ENCODE results near the gene STARD13.
"Not testable (repeated sequence)": the region's sequence is repeated elsewhere in the genome, so short reads cannot be mapped to it uniquely, and the experiment has no call there.

Gene STARD13

DNA sequence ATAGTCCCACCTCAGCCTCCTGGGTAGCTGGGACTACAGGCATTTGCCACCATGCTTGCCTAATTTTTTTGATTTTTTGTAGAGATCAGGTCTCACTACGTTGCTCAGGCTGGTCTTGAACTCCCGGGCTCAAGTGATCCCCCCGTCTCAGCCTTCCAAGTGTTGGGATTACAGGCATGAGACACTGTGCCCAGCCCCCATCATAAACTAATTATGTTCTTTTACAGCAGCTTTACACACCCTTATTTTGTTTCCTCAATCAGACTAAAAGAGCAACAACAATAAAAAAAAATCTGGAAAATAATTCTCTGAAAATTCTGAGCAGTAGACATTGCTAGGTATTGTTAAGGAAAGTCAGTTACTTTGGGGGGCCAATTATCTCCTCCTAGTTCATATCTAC is 35.7 kb downstream of the STARD13 start:
- no peak for DNase-seq

DNA sequence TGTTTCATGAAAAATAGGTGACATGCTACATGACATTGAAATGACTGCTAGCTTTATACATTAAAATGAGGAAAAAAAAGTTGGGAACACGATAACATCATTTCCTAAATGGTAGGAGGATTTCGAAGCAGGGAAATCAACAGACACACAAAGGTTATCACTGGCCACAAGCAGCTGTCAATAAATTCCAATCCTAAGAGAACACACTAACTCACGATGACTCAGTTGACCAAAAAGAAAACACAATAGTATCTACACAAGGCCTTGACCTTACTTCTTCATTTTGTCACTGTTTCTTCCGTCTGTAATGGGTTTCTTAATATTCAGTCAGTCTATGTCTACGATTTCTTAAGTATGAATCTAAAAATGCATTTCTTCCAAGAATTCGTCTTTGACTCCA is 36.5 kb downstream of the STARD13 start:
- DNase-seq, result no peak

DNA sequence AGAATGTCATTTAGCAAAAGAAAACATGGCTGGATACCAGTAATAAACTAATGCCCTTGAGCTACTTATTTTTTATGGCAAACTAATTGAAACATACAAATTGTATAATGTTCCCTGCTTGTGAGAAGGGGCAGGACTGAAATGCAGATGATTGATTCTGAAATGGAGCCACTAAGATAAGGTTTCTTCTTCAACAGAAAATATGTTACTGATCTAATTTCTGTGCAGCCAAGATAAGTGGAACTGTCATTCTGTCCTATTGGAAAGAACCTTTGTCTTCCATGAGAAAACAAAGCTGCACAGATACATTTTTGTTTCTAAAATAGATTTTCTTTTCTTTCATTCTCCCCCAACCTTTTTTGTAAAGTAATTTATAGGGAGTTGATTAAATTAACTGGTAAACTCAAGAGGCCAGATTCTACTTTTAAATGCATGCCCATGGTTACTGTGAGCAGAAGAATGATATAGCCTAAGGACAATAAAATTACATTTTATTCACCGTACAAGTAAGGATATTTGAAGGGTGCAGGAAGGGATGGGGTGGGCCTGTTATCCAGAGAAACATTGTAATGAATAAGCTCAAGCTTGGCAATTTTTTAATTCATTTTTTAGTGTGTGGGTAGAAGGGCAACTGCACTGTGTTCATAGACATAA is 39.9 kb downstream of the STARD13 start:
- no peak for DNase-seq

DNA sequence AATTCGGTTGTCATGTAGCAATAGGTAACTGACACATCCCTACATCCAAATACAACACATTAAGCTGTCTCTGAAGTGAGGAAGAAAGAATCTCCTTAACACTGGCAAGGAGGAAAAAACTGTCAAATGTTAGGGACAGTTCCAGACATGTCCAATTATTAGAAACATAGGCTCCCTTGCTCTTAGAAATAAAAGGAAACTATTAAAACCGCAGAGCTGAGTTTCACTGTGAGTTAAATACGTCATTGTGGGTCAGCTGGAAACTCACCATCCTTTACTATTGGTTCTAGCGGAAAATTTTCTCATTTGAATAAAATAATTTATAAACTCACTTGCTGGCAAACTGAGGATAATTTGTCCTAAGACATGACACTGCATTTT is 40.7 kb downstream of the STARD13 start:
- DNase-seq, result no peak

DNA sequence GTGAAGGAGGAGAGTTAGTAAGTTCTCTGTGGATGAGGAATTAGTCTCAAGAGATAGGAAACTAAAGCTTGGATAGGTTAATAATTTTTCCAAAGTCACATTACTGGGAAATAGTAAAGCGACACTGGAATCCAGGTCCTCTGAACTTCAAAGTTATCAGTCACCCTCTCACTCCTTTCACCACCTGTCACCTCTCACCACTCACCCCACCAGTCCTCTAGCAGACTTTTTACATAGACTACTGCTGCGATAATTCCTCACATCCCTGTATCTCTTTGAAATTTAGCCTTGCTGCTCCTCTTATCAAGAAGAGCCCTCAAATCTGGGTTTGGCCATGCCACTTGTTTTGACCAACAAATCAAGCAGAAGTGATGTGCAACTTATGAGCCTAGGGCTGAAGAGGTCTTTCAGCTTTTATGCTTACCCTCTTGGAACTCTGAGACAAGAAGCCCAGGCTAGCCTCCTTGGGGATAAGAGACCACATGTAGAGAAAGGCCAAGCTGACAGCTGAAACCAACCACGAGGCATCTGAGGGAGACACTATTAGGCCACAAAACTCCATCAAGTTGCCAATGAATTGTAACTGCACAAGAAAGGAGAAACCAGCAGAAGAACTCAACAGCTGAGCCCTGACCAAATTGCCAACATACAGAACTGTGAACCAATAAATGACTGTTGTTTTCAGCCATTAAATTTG is 41.2 kb downstream of the STARD13 start:
- no peak for DNase-seq

DNA sequence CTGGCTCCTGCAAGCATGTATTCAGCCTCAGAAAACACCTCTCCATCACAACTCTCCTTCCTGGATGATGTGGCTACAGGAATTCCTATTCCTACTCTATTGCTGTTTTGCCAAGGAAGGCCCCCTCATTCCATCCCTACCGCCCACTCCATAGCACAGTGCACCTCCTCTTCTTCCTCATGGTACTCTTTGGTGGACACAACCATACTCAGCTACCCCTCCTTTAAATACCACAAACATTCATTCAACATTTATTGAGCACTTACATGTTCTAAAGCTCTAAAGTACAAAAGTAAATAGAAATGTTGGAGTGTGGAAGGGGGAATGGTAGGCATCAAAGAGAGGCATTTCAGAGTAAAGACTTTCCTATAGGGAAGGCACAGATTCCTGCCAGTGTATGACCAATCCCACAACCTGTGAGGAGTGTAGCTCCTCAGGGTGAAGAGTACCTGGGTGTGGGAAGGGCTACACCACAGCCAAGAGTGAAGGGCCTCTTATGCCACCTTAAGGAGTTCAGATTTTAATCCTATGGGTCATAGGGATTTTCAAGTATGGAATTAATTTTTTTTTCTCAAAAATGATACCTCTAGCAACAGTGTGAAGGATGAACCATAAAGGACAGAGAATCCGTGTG is 42.5 kb downstream of the STARD13 start:
- no peak for DNase-seq

DNA sequence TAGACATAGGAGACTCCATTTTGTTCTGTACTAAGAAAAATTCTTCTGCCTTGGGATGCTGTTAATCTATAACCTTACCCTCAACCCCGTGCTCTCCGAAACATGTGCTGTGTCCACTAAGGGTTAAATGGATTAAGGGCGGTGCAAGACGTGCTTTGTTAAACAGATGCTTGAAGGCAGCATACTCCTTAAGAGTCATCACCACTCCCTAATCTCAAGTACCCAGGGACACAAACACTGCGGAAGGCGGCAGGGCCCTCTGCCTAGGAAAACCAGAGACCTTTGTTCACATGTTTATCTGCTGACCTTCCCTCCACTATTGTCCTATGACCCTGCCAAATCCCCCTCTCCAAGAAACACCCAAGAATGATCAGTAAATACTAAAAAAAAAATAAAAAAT is 43.2 kb downstream of the STARD13 start:
- not testable (repeated sequence) for DNase-seq

DNA sequence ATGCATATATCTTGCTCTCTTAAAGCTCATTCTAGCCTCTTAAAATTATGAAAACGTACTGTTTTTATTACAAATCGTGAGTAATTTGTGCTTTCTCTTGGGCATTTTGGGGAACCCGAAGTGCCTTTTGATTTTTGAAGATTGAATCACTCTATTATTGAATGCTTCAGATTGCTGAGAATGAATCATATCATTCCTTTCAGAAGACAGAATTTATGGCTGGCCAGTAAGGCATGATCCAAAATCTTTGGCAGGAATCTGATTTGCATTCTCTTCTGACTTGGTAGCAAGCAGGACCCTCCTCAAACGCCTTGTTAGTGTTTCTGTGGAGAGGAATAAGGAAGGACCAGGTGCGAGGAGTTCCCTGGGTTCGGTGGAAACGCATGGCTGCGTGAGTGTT is 49.5 kb downstream of the STARD13 start:
- no peak for DNase-seq

DNA sequence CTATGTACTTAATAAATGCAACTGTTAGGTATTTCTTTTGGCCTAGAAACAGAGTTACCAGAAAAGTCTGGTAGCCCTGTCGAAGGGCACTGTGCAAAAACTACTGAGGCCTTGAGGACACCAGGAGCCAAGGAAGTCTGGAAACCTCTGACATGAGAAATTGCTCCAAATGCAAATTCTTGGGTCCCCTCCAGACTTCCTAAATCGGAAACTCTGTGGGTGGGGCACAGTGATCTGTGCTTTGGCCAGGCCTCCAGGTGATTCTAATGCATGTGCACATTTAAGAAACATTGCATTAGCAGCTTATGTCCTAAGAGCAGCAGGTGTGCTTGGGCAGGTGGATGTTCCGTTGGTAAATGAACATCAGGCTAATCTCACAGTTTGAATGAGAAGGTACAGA is 50.0 kb downstream of the STARD13 start:
- no peak for DNase-seq

DNA sequence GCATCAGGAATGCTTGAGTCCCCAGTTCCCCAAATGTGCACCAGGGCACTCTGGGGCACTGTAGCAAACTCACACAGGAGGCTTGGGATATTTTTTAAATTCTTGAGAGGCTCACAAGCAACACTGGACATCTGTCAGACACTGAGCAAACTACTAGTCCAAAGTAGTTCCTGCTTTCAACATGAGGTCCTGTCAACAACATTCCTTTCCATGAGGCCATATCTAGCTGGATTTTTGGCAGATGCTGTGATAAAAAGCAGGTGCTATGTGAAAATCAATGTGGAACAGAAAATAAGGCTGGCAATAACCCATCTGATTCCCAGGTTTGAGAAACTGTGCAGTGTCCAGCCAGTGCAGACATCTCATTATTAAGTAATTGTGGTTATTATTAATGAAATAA is 50.5 kb downstream of the STARD13 start:
- DNase-seq, result no peak

DNA sequence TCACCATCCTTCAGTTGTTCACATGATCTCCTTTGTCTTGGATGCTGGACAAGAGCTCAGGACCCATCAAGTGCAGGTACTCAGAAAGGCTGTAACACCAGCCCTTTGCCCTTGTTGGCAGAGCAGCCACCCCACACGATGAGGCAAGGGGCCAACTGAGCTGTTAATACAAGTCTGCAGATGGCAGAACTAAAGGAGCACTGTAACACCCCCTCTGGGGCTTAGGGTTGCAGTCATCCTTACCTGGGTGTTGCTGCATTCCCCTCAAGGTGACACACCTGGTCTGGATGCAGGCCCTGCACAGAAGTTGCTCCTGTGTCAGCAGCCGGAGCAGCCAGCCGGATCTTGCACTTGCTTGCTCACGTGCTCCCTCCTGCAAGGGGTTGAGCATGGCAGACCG is 52.0 kb downstream of the STARD13 start:
- DNase-seq, result no peak

DNA sequence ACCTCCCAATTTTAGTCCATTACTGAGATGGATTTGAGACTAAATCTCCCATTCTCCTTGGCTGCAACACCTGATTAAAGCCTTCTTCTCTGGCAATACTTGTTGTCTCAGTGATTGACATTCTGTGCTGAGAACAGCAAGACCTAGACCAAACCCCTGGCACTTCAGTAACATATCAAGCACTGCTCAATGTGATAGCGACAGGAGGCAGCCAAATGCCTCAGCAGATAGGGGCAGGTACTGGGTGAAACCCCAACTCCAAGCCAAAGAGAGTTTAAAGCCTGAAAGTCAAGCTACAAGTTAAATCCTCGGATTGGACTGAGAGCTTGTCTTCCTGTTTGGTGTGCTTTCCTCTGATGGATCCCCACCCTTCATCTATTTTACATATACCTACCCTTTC is 52.7 kb downstream of the STARD13 start:
- DNase-seq, result no peak

DNA sequence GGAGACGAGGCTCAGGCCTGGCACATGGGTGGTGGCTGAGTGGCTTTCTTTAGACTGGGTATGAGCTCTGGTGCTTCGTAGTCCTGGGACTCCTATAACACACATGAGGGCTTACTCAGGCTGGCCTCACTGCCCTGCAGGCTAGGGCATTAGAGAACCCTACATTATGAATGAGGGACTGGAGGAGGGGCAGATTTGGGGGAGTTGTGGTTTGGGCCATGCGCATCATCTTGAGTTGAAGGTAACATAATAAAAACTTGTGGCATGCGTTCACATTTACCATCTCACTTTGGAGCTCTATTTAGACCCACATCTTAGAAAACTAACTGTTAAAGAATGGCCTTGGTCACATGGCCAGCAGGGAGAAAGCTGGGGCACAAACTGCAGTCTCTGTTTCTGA is 54.2 kb downstream of the STARD13 start:
- DNase-seq, result no peak

DNA sequence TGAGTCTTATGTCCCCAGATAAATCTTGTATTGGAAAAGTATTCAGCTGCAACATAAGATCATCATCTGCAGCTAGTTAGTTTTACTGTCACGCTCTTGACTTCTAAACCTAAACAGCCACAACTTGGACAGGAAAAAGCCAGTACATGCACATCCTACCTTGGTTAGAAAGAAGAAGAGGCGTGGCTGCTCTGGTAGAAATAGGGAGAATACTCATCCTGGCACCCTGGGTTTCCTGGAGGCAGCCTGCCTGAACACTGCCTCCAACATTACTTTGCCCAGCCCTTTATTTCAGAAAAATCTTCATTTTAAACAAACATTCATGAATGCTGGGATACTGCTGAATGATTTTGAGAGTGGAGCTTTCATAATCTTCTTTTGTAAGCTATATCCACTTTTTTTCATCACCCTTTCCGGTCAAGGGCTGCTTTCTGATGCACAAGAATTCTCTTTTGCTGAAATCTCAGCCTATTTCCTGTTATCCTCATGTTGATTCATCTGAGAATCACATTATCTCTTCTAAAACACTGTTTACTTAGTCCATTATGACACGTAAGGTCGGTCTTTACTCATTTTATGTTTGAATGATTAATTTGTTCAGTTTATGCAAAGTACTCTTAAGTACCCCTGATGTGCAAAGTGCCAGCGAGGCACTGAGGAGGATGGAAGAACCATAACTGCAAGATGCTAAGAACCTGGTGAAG is 55.2 kb downstream of the STARD13 start:
- DNase-seq, result no peak

DNA sequence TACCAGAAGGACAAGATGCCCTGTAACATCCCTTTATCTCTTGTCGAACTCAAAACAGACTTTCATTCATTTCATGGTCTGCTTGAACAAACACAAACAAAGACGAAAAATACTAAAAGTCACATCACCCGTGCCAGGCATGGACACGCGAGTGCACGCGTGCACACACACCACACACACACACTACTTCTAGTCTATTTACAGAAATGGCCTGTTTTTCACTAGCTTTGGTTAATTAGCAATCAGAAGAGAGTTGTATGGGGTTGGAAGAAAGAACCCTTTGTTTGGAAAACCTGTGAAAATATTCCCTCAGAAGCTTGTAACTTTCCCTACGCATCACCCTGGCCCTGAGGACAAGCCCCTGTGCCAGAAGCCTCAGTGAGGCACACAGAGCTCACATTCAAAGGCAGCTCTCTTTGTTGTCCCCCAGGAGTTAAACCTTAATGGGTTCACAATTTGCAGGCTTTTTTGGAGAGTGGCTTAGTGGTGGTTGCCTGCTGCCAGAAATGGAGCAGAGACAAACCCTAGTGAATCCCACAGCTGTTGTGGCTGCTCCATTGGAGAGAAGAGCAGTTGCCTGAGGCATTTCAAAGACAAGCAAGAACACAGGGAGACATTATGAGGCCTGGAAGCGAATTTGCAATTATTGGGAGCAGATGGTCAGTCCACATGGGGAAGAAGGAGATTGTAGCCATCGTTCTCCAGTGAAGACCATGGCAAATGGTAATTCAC is 55.9 kb downstream of the STARD13 start:
- DNase-seq, result no peak

DNA sequence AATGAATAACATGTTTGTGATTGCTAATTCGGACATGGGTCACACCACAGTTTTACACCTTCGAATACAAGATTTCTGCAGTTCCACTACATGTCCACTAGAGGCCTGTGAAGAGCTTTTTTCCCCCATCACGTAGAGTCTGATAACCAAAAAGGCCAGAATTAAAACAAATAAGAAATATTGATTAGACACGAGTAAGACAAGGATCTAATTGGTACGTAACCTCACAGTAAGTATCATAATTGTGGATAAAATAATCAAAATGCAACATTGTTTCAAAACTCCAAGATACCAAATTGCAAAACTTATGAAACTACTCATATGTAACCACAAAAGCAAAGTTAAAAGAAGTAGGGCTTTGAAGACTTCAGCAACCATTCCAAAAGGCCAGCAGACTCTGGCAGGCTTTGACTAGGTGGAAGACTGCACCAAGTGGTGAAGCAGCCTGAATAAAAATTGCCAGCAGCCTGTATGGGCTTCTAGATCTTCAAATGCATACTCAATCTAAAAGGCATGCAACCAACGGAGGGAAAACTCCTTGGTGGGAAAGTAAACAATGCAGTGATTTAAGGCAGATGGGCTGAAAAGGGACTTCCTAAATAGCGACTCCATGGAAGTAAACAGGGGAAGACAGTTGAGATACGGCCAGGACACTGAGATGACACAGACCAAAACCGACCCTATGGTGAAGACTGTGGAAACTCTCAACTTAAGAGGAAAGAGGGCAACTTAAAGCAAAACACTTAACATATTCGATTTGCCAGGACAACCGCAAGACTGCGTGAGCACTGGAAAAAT is 56.7 kb downstream of the STARD13 start:
- no peak for DNase-seq

DNA sequence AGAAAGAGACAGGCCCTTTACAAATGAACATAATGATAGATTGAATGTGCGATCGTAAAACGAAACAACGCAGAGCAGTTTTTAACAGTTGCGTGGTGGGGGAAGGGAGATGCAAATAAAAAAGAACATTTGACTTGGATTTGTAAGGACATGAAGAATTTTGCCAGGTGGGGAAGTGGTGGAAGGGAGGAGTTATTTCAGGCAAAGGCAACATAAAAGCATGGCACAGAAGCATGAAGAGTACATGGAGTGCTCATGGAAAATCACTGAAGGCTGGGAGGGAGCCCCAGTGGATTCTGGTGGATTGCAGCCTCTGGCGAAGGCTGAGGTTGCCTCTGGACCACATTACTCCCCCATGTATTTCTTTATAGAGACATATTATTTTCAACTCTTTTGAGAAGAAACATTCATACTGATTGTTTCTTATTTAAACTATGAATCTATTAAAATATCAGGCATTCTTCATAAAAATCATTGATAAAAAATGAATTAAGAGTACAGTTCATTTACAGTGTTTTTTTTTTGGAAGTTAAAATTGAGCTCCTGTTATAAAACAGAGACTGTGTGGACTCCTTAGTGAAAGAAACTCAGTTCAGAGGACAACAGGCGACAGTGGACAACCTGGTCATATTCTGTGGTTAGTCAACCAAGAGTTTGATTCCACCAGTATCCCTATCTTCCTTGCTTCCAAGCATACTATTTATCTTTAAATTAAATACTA is 57.5 kb downstream of the STARD13 start:
- DNase-seq, result no peak

DNA sequence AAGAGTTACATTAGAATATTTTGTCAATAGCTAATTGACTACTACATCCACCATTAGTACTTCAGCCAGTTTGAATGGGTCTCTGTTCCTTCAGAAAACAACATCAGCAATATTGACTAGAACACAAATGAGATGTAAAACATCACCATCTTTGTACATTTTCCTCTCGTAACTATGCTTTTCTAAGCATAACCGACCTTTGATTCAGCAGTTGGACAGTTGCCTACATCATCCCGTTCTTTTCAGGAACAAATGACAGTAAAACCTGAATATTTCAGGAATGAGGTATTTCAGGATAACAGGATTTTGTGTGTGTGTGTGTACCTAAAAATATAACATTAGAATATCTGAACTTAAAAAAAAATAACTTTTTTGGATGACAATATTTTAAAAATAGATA is 60.9 kb downstream of the STARD13 start:
- no peak for DNase-seq

DNA sequence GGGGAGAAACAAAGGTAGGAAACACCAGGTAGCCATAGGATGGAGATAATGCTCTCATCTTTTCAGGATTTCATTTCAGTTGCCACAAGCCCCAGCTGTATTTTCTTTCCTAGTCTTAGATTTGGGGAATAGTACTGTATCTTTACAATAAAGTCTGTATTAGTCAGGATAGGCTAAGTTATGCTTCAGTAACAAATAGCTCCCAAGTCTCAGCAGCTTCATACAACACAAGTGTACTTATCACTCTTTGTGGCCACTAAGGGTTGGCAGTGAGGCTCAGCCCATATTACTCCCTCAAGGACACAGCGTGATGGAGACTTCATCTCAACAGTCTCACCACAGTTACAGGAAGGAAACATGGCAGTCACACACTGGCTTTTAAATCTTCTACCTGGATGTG is 61.4 kb downstream of the STARD13 start:
- DNase-seq, result no peak

DNA sequence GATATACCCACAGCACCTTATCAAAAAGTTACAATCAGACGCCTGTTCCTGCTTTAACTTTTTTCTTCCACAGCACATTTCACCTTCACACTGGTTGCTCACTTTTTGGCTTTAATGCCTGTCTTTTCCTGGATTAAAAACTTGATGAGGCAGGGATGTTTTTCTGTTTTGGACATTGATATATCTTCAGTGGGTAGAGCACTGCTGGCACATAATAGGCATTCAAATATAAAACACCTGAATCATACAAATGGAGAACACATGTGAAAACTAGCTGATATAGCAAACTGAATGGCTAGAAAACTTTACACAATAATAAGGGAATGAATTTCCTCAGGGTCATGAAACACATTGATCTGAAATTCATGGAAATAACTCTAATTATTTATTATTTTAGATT is 65.6 kb downstream of the STARD13 start:
- no peak for DNase-seq

DNA sequence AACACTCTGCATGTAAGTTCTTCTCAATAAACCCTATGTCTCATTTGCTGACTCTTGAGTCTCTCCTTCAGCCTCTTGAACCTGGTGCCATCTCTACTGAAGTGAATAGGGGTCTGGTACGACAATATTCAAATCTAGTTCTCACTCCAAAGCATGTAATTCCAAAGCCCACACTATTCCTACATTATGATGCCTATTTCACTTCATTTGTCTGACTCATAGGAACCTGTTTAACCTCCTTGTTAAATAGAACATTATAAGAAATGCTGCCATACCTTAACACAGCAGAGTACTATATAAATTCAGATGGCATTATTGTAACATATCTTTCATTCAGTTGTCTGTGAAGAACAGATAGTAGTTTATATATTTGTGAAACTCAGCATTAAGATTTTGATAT is 67.1 kb downstream of the STARD13 start:
- DNase-seq, result no peak

DNA sequence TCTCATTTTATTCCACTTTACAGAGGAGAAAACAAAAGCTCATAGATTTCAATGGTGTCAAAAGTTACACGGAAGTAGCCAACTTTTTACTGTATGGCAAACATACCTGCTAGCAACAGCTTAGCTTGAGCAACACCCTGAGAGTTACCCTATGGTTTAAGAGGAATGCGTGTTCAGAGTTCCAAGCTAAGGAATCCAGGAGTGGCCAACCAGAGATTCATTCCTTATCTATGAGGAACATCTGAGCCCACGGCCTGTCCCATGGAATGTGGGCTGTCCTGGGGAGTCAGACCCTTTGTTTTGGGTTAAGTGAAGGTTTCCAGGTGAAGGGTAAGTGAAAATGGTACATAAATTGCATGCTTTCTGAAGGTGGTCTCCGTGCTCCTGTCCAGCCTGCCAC is 67.5 kb downstream of the STARD13 start:
- DNase-seq, result no peak
